DOHH2 (cell line): ENCODE results near the gene GATAD1.
"Not testable (repeated sequence)": the region's sequence is repeated elsewhere in the genome, so short reads cannot be mapped to it uniquely, and the experiment has no call there.

ENCODE experiments used
- H3F3A ChIP-seq: fragments of 200-600 bp; sonication (generic), shearing (Covaris generic); 2 replicates; pipeline ENCODE4 v1.6.0; 2016; ENCODE audit warnings: antibody characterized with exemption, mild to moderate bottlenecking; ENCODE audit not compliant: control insufficient read depth, insufficient read depth
- H3K27ac ChIP-seq: fragments of 200-600 bp; sonication (generic); 2 replicates; pipeline ENCODE4 v1.5.1; 2014; ENCODE audit warnings: low read depth, mild to moderate bottlenecking, low read length, moderate library complexity
- H3K27me3 ChIP-seq: fragments of 200-600 bp; sonication (generic); 2 replicates; pipeline ENCODE4 v1.6.1; 2014; ENCODE audit warnings: mild to moderate bottlenecking, low read length, mixed read lengths; ENCODE audit not compliant: control insufficient read depth
- H3K36me3 ChIP-seq: fragments of 200-600 bp; sonication (generic); 2 replicates; pipeline ENCODE4 v1.6.1; 2014; ENCODE audit warnings: mild to moderate bottlenecking, low read length, moderate library complexity, mixed read lengths; ENCODE audit not compliant: control insufficient read depth
- H3K4me1 ChIP-seq: fragments of 200-600 bp; sonication (generic); 2 replicates; pipeline ENCODE4 v1.6.1; 2014; ENCODE audit warnings: mild to moderate bottlenecking, low read length, mixed read lengths; ENCODE audit not compliant: control insufficient read depth
- H3K4me2 ChIP-seq: fragments of 200-600 bp; sonication (generic); 2 replicates; pipeline ENCODE4 v1.6.0; 2014; ENCODE audit warnings: mild to moderate bottlenecking, low read length, moderate library complexity
- H3K4me3 ChIP-seq: fragments of 200-600 bp; sonication (generic); 2 replicates; pipeline ENCODE4 v1.5.1; 2014; ENCODE audit warnings: mild to moderate bottlenecking, low read length, mixed read lengths
- H3K79me2 ChIP-seq: fragments of 200-600 bp; sonication (generic); 2 replicates; pipeline ENCODE4 v1.6.1; 2014; ENCODE audit warnings: mild to moderate bottlenecking, low read length, mixed read lengths; ENCODE audit not compliant: control insufficient read depth
- H3K9me2 ChIP-seq: fragments of 200-600 bp; sonication (generic); replicated peaks from 2 replicates; pipeline ENCODE4 v1.6.1; 2014; ENCODE audit warnings: mild to moderate bottlenecking, low read length, mixed read lengths; ENCODE audit not compliant: control insufficient read depth
- H3K9me3 ChIP-seq: fragments of 200-600 bp; sonication (generic); 2 replicates; pipeline ENCODE4 v1.6.1; 2014; ENCODE audit warnings: antibody characterized with exemption, low read length, mixed read lengths; ENCODE audit not compliant: control insufficient read depth, insufficient read depth
- H4K20me1 ChIP-seq: fragments of 200-600 bp; sonication (generic); 2 replicates; pipeline ENCODE4 v1.6.0; 2014; ENCODE audit warnings: low read depth, mild to moderate bottlenecking, antibody characterized with exemption, low read length, moderate library complexity; ENCODE audit not compliant: control insufficient read depth, insufficient read depth
- EZH2phosphoT487 ChIP-seq: fragments of 200-600 bp; sonication (generic); IDR thresholded peaks from 2 replicates; pipeline ENCODE4 v1.6.1; 2017; ENCODE audit warnings: borderline replicate concordance, mild to moderate bottlenecking, antibody characterized with exemption, low read length, moderate library complexity, mixed read lengths
- TF ChIP-seq, protein P1 (sequence below): fragments of 200-600 bp; sonication (generic); IDR thresholded peaks from one replicate; pipeline ENCODE4 v1.5.1; 2014; ENCODE audit warnings: antibody characterized with exemption, mild to moderate bottlenecking, low read depth, low read length; ENCODE audit not compliant: poor library complexity, severe bottlenecking

Gene GATAD1

GRCh38 chr7:92478095-92478494 lies 30.8 kb downstream of the GATAD1 start:
- no peaks in the 10 kb centered on the region for H3K79me2 ChIP-seq
- no peaks in the 10 kb centered on the region for H3K4me1 ChIP-seq
- no peaks in the 10 kb centered on the region for H3K9me2 ChIP-seq
- TF ChIP-seq, protein P1, sequence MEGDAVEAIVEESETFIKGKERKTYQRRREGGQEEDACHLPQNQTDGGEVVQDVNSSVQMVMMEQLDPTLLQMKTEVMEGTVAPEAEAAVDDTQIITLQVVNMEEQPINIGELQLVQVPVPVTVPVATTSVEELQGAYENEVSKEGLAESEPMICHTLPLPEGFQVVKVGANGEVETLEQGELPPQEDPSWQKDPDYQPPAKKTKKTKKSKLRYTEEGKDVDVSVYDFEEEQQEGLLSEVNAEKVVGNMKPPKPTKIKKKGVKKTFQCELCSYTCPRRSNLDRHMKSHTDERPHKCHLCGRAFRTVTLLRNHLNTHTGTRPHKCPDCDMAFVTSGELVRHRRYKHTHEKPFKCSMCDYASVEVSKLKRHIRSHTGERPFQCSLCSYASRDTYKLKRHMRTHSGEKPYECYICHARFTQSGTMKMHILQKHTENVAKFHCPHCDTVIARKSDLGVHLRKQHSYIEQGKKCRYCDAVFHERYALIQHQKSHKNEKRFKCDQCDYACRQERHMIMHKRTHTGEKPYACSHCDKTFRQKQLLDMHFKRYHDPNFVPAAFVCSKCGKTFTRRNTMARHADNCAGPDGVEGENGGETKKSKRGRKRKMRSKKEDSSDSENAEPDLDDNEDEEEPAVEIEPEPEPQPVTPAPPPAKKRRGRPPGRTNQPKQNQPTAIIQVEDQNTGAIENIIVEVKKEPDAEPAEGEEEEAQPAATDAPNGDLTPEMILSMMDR = no peak
- no peak for TF ChIP-seq EZH2phosphoT487
- no peak overlapping the region for H3K4me3 ChIP-seq
- no peaks in the 10 kb centered on the region for H3F3A ChIP-seq
- no peaks in the 10 kb centered on the region for H3K27me3 ChIP-seq
- no peaks in the 10 kb centered on the region for H3K36me3 ChIP-seq
- no peaks in the 10 kb centered on the region for H4K20me1 ChIP-seq
- no peak overlapping the region for H3K27ac ChIP-seq
- H3K4me2 ChIP-seq = no peak overlapping the region
- H3K9me3 ChIP-seq = no peaks in the 10 kb centered on the region

- no peaks in the 10 kb centered on the region for H3K79me2 ChIP-seq
- H3K4me2 ChIP-seq = no peak overlapping the region
- H3K9me2 ChIP-seq = no peaks in the 10 kb centered on the region
- H3F3A ChIP-seq = no peaks in the 10 kb centered on the region
- H3K27me3 ChIP-seq = no peaks in the 10 kb centered on the region
- H3K4me1 ChIP-seq = no peaks in the 10 kb centered on the region
- H3K9me3 ChIP-seq = no peaks in the 10 kb centered on the region
- H3K4me3 ChIP-seq = no peak overlapping the region
- TF ChIP-seq EZH2phosphoT487 = no peak
- TF ChIP-seq, protein P1 = no peak
- no peaks in the 10 kb centered on the region for H3K36me3 ChIP-seq
- no peaks in the 10 kb centered on the region for H4K20me1 ChIP-seq
- H3K27ac ChIP-seq = no peak overlapping the region
Measured at GRCh38 chr7:92478711-92479110, 31.4 kb downstream of the GATAD1 start.

GRCh38 chr7:92479146-92479545 lies 31.9 kb downstream of the GATAD1 start:
- not testable (repeated sequence) for H4K20me1 ChIP-seq, H3K36me3 ChIP-seq, H3K27ac ChIP-seq, H3K79me2 ChIP-seq, H3K4me2 ChIP-seq, H3K9me2 ChIP-seq, H3K9me3 ChIP-seq, H3K4me1 ChIP-seq, H3K4me3 ChIP-seq, H3K27me3 ChIP-seq, H3F3A ChIP-seq

DNA sequence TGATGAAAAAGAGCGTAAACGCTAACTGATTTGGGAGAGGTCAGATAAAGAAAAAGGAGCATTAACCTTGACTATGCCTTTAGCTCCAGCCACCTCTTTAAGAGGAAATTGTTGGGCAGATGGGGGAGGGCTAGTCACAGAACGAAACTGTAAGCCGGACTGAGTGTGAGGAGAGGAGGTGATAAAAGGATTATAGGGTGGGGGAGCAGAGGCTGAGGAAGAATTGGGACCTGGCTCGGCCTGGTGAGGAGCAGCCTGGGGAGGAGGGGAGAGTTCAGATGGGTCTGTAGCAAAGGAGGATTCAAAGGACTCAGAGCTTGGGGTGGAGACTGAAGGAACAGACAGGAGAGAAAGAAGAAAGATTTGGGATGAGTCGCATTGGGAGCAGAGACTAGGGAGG lies 36.3 kb downstream of the GATAD1 start:
- not testable (repeated sequence) for H3K4me3 ChIP-seq, H3K4me2 ChIP-seq, H3K27ac ChIP-seq, H3K27me3 ChIP-seq, H4K20me1 ChIP-seq, H3F3A ChIP-seq, H3K4me1 ChIP-seq, H3K9me3 ChIP-seq, H3K79me2 ChIP-seq, H3K9me2 ChIP-seq
- peaks cover 26% of the 10 kb centered on the region for H3K36me3 ChIP-seq

GRCh38 chr7:92484226-92484625 lies 36.9 kb downstream of the GATAD1 start:
- not testable (repeated sequence) for H3K9me2 ChIP-seq, H3K27me3 ChIP-seq, H3K4me3 ChIP-seq, H3F3A ChIP-seq, H3K79me2 ChIP-seq, H3K4me1 ChIP-seq, H3K27ac ChIP-seq, H3K9me3 ChIP-seq, H4K20me1 ChIP-seq, H3K4me2 ChIP-seq
- peaks cover 32% of the 10 kb centered on the region for H3K36me3 ChIP-seq
